Activated CD4-positive, alpha-beta memory T cell treated with anti-CD3 and anti-CD28 coated beads, Interleukin-2, amount 10 ng/mL, durations not matched to agents 7 days and 5 days (primary cell): ENCODE measurements around the gene RBSN. TPM values are rescaled to one million over a fixed set of nuclear protein-coding genes. Genes with fewer than 3 reads are reported as not detected.

ENCODE experiments used
- CTCF ChIA-PET: fragments of 350-600 bp; sonication (Branson Sonifier 250); formaldehyde crosslinking; loops from one replicate; lab custom pipeline; 2021; ENCODE audit warnings: antibody characterized with exemption, inconsistent platforms; lab: Charles Lee
- POLR2A ChIA-PET: fragments of 350-600 bp; sonication (Branson Sonifier 250); formaldehyde crosslinking; loops from one replicate; lab custom pipeline; 2021; ENCODE audit warnings: antibody characterized with exemption; lab: Charles Lee
- DNase-seq: peaks from one replicate; pipeline ENCODE4 v3.0.0-alpha.2; 2020
- H3K27ac Mint-ChIP-seq: one replicate; pipeline ENCODE4 v1.8.0; 2021; ENCODE audit warnings: mild to moderate bottlenecking, mixed read lengths
- H3K27me3 Mint-ChIP-seq: one replicate; pipeline ENCODE4 v1.8.0; 2021; ENCODE audit warnings: mixed read lengths
- H3K36me3 Mint-ChIP-seq: one replicate; pipeline ENCODE4 v1.8.0; 2021; ENCODE audit warnings: low read depth, mixed read lengths
- H3K4me1 Mint-ChIP-seq: one replicate; pipeline ENCODE4 v1.8.0; 2021; ENCODE audit warnings: mixed read lengths
- H3K4me3 Mint-ChIP-seq: one replicate; pipeline ENCODE4 v1.8.0; 2021; ENCODE audit warnings: mild to moderate bottlenecking, mixed read lengths
- H3K9me3 Mint-ChIP-seq: one replicate; pipeline ENCODE4 v1.8.0; 2021; ENCODE audit warnings: mixed read lengths
- total RNA-seq, 2 experiments: library from RNA; stranded (reverse); gene quantifications; one replicate each; pipeline ENCODE4 v1.2.3, GENCODE V29; 2021

Gene RBSN
- total RNA-seq, 2 experiments from 2014 or later: 19.4 to 19.7 TPM

DNA sequence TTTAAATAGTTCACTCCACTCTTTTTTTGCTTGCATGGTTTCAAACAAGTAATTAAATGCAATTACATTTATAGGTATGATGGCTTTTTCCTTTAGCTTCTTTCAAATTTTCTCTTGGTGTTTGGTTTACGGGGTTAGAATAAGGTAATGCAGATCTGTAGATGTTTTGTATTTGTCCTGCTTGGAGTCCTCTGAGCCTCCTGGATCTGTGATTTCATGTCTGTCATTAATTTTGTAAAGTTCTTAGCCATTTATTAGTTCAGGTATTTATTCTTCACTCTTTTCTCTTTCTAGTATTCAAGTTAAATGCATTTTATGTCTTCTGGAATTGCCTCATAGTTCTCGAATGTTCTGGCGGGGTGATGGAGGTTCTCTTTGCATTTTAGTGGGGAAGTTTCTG, 32.5 kb downstream of the RBSN start:
- no peak for DNase-seq
- Mint-ChIP-seq H3K36me3 (peaks cover 14% of the 10 kb centered on the region), H3K4me1 (peaks cover 29% of the 10 kb centered on the region), H3K27ac (no peak overlapping the region), H3K9me3 (no peaks in the 10 kb centered on the region), H3K4me3 (peak overlapping the region; percentile 18), H3K27me3 (no peaks in the 10 kb centered on the region)
- POLR2A ChIA-PET: no interaction called here
- CTCF ChIA-PET: interaction anchor here (1.4 kb wide), 1 partner anchor 30 kb away, joined by 3 read pairs; no protein-coding TSS in a partner anchor

DNA sequence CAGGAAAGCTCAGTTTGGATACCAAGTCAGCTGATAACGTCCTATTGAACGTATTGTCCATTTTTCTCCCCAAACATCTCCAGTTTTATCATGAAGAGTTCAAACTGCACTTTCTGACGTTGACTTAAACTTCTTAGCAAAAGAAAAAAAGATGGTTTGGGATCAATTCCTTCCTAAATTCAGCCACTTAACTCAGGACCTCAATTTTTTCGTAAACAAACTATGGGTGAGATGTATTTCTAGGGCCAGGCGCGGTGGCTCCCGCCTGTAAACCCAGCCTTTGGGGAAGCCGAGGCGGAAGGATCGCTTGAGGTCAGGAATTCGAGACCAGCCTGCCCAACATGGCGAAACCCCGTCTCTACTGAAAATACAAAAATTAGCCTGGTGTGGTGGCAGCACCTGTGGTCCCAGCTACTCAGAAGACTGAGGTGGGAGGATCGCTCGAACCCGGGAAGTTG, 33.4 kb downstream of the RBSN start:
- Mint-ChIP-seq H3K27ac (peak overlapping the region; percentile 89), H3K9me3 (no peaks in the 10 kb centered on the region), H3K27me3 (no peaks in the 10 kb centered on the region), H3K4me3 (peak overlapping the region; percentile 96), H3K36me3 (peaks cover 15% of the 10 kb centered on the region), H3K4me1 (peaks cover 29% of the 10 kb centered on the region)
- CTCF ChIA-PET: interaction anchor here (0.7 to 2.6 kb wide), 11 partner anchors 8 to 415 kb away, joined by 3 to 28 read pairs (median 3); partner anchors contain the start of gene RBSN
- no peak for DNase-seq
- POLR2A ChIA-PET: interaction anchor here (0.8 to 3.2 kb wide), 17 partner anchors 9 to 921 kb away, joined by 3 to 53 read pairs (median 5); partner anchors contain the start of genes CAPN7, CCDC174, NR2C2 and RBSN

GRCh38 chr3:15064835-15065549, 34.0 kb downstream of the RBSN start, which contains the start of gene MRPS25:
TSS of gene MRPS25 (minus strand) at chr3:15065315. CDS start at chr3:15065194, 121 bp downstream.
- Mint-ChIP-seq H3K4me1 (peaks cover 29% of the 10 kb centered on the region), H3K9me3 (no peaks in the 10 kb centered on the region), H3K4me3 (peak within 1 kb of the TSS; percentile 96), H3K27ac (peak within 1 kb of the TSS; percentile 89), H3K27me3 (no peaks in the 10 kb centered on the region), H3K36me3 (peaks cover 11% of the 10 kb centered on the region)
- DNase-seq: peak; percentile 92
- CTCF ChIA-PET: interaction anchor here (0.7 to 2.6 kb wide), 11 partner anchors 9 to 414 kb away, joined by 3 to 28 read pairs (median 3); partner anchors contain the start of gene RBSN
- POLR2A ChIA-PET: interaction anchor here (0.8 to 3.2 kb wide), 17 partner anchors 9 to 920 kb away, joined by 3 to 53 read pairs (median 5); partner anchors contain the start of genes CAPN7, CCDC174, NR2C2 and RBSN

GRCh38 chr3:15064299-15064834, 34.6 kb downstream of the RBSN start:
- H3K27me3 Mint-ChIP-seq: no peaks in the 10 kb centered on the region
- H3K9me3 Mint-ChIP-seq: no peaks in the 10 kb centered on the region
- ChIA-PET POLR2A (interaction anchor here (1.0 to 3.2 kb wide), 13 partner anchors 9 to 919 kb away, joined by 3 to 53 read pairs (median 7); partner anchors contain the start of genes CAPN7, CCDC174, NR2C2 and RBSN), CTCF (interaction anchor here (0.8 to 2.6 kb wide), 7 partner anchors 9 to 413 kb away, joined by 3 to 28 read pairs (median 5); partner anchors contain the start of gene RBSN)
- peak overlapping the region; percentile 96 for H3K4me3 Mint-ChIP-seq
- H3K36me3 Mint-ChIP-seq: peaks cover 18% of the 10 kb centered on the region
- peak overlapping the region; percentile 78 for H3K27ac Mint-ChIP-seq
- peaks cover 35% of the 10 kb centered on the region for H3K4me1 Mint-ChIP-seq
- peak; percentile 29 for DNase-seq

GRCh38 chr3:15063656-15064286, 35.2 kb downstream of the RBSN start:
- H3K4me3 Mint-ChIP-seq: peak overlapping the region; percentile 96
- H3K9me3 Mint-ChIP-seq: no peaks in the 10 kb centered on the region
- CTCF ChIA-PET: interaction anchor here (2.2 to 2.6 kb wide), 2 partner anchors 12 to 35 kb away, joined by 9 to 28 read pairs; partner anchors contain the start of gene RBSN
- no peak for DNase-seq
- no peaks in the 10 kb centered on the region for H3K27me3 Mint-ChIP-seq
- H3K27ac Mint-ChIP-seq: peak overlapping the region; percentile 78
- peaks cover 23% of the 10 kb centered on the region for H3K36me3 Mint-ChIP-seq
- peaks cover 35% of the 10 kb centered on the region for H3K4me1 Mint-ChIP-seq
- POLR2A ChIA-PET: interaction anchor here (1.0 to 3.2 kb wide), 8 partner anchors 8 to 143 kb away, joined by 3 to 53 read pairs (median 8); partner anchors contain the start of genes CAPN7, NR2C2 and RBSN

DNA sequence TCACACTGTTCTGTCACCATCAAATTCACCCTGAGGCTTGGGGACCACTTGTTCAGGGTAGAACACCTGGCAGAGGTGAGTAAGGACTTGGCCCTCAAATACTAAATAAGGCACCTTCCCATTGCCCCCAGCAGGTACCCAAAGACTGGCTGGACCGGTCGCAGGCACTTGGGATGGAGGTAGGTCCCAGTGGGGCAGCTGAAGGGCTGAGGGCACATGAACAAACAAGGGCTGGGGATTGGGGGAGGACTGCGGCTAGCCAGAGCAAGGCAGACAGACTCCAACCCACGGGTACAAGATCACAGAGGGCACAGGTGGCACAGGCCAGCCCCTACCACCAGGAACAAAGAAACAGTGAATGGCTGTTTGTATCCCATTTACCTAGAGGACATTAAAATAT, 35.7 kb downstream of the RBSN start:
- DNase-seq: no peak
- Mint-ChIP-seq H3K27ac (no peak overlapping the region), H3K27me3 (no peaks in the 10 kb centered on the region), H3K36me3 (peaks cover 28% of the 10 kb centered on the region), H3K9me3 (no peaks in the 10 kb centered on the region), H3K4me3 (peak overlapping the region; percentile 96), H3K4me1 (peaks cover 37% of the 10 kb centered on the region)
- ChIA-PET POLR2A (interaction anchor here (2.6 to 3.2 kb wide), 3 partner anchors 12 to 116 kb away, joined by 8 to 53 read pairs (median 20); partner anchors contain the start of genes NR2C2 and RBSN), CTCF (interaction anchor here (2.2 kb wide), 1 partner anchor 11 kb away, joined by 28 read pairs; no protein-coding TSS in a partner anchor)

DNA sequence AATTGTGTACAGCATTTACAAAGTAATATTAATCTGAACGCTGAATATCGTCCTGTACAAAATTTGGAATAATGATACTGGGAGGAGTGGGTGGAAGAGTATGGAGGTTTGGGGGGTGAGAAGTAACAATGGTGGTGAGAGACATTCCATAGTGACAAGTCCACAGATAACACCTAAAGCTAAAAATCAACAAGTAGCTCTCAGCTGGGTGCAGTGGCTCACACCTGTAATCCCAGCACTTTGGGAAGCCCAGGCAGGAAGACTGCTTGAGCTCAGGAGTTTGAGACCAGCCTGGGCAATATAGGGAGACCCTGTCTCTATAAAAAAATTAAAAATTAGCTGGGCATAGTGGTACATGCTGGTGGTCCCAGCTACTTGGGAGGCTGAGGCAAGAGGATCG, 38.9 kb downstream of the RBSN start:
- Mint-ChIP-seq H3K9me3 (no peaks in the 10 kb centered on the region), H3K36me3 (peaks cover 54% of the 10 kb centered on the region), H3K4me1 (peaks cover 45% of the 10 kb centered on the region), H3K27me3 (no peaks in the 10 kb centered on the region), H3K27ac (no peak overlapping the region), H3K4me3 (no peak overlapping the region)
- POLR2A ChIA-PET: interaction anchor here (0.8 to 1.5 kb wide), 2 partner anchors 37 to 102 kb away, joined by 3 to 4 read pairs; no protein-coding TSS in a partner anchor
- CTCF ChIA-PET: interaction anchor here (0.7 to 1.7 kb wide), 2 partner anchors 9 to 615 kb away, joined by 3 to 6 read pairs; no protein-coding TSS in a partner anchor
- DNase-seq: no peak

DNA sequence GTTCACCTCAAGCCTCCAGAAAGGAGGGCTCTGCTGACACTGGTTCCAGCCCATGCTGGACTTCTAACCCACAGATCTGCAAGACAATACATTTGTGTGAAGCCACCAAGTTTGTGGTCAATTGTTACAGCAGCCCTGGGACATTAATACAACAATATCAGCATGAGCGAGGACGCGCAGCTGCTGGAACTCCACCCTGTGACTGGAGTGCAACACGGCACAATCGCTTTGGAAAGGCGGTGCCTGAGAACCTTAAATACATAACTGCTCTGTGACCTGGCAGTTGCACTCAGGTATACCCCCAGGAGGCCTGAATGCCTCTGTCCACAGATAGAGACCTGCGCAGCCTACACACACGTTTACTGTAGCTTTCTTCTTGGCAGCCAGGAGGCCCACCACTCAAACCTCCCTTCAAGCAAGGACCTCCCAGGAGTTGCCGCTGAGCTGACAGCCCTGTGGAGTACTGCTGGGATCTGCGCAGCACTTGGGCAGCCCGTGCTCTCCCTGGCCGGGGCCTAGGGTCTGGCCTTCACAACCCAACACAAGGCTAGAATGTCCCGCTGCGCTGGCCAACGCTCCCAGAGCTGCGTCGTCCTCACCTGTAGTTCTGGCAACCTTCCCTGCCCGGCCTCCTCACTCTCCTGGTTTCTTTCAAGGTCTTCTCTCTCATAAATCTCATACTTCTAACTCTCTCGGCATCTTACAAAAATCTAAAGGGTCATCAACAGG, 42.1 kb downstream of the RBSN start:
- POLR2A ChIA-PET: interaction anchor here (2.5 kb wide), 1 partner anchor 8 kb away, joined by 16 read pairs; the partner anchor contains the start of gene MRPS25
- CTCF ChIA-PET: no interaction called here
- H3K36me3 Mint-ChIP-seq: peaks cover 69% of the 10 kb centered on the region
- H3K4me1 Mint-ChIP-seq: peaks cover 40% of the 10 kb centered on the region
- H3K27ac Mint-ChIP-seq: no peak overlapping the region
- H3K4me3 Mint-ChIP-seq: no peak overlapping the region
- H3K9me3 Mint-ChIP-seq: no peaks in the 10 kb centered on the region
- no peaks in the 10 kb centered on the region for H3K27me3 Mint-ChIP-seq
- no peak for DNase-seq

DNA sequence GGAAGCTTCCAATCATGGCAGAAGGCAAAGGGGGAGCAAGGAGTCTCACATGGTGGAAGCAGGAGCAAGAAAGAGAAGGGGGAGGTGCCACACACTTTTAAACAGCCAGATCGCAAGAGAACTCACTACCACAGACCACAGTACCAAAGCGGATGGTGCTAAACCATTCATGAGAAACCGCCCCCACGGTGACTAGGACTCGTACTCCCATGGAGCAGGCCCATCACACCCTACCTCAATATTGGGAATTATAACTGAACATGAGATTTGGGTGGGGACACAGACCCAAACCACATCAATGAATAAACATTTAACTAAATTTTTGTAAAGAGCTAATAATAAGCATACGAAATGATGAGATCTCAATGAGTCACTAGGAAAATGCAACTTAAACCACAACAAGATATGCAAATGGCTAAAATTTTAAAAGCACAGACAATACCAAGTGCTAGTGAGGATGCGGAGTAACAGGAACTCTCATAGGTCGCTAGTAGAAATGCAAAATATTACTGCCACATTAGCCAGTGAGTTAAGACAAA, 43.9 kb downstream of the RBSN start:
- H3K27ac Mint-ChIP-seq: peak overlapping the region; percentile 84
- peak; percentile 78 for DNase-seq
- ChIA-PET CTCF (no interaction called here), POLR2A (interaction anchor here (1.3 to 2.5 kb wide), 3 partner anchors 9 to 44 kb away, joined by 3 to 16 read pairs (median 4); partner anchors contain the start of genes MRPS25 and RBSN)
- H3K36me3 Mint-ChIP-seq: peaks cover 75% of the 10 kb centered on the region
- peaks cover 45% of the 10 kb centered on the region for H3K4me1 Mint-ChIP-seq
- H3K4me3 Mint-ChIP-seq: peak overlapping the region; percentile 23
- H3K27me3 Mint-ChIP-seq: no peaks in the 10 kb centered on the region
- no peaks in the 10 kb centered on the region for H3K9me3 Mint-ChIP-seq

GRCh38 chr3:15053541-15053940, 45.4 kb downstream of the RBSN start:
- Mint-ChIP-seq H3K9me3 (no peaks in the 10 kb centered on the region), H3K36me3 (peaks cover 68% of the 10 kb centered on the region), H3K27me3 (no peaks in the 10 kb centered on the region), H3K27ac (peak overlapping the region; percentile 49), H3K4me1 (peaks cover 39% of the 10 kb centered on the region), H3K4me3 (no peak overlapping the region)
- ChIA-PET CTCF (interaction anchor here (3.6 kb wide), 1 partner anchor 11 kb away, joined by 28 read pairs; the partner anchor contains the start of gene MRPS25), POLR2A (interaction anchor here (4.4 kb wide), 1 partner anchor 11 kb away, joined by 20 read pairs; the partner anchor contains the start of gene MRPS25)
- DNase-seq: no peak
